ENCODE results near the gene VAT1L. TPM values are rescaled to one million over a fixed set of nuclear protein-coding genes. Genes with fewer than 3 reads are reported as not detected.

Gene VAT1L
- total RNA-seq, 2 experiments from 2014 or later, result not detected

- DNase-seq (no peak), ATAC-seq (no peak)
- TF ChIP-seq, protein P1, sequence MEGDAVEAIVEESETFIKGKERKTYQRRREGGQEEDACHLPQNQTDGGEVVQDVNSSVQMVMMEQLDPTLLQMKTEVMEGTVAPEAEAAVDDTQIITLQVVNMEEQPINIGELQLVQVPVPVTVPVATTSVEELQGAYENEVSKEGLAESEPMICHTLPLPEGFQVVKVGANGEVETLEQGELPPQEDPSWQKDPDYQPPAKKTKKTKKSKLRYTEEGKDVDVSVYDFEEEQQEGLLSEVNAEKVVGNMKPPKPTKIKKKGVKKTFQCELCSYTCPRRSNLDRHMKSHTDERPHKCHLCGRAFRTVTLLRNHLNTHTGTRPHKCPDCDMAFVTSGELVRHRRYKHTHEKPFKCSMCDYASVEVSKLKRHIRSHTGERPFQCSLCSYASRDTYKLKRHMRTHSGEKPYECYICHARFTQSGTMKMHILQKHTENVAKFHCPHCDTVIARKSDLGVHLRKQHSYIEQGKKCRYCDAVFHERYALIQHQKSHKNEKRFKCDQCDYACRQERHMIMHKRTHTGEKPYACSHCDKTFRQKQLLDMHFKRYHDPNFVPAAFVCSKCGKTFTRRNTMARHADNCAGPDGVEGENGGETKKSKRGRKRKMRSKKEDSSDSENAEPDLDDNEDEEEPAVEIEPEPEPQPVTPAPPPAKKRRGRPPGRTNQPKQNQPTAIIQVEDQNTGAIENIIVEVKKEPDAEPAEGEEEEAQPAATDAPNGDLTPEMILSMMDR (IDR thresholded peaks at IDR 0.05), result no peak
- Mint-ChIP-seq H3K36me3 (ENCODE audit: low read depth) (no peaks in the 10 kb centered on the region), H3K9me3 (no peaks in the 10 kb centered on the region), H3K4me3 (no peak overlapping the region), H3K27ac (no peak overlapping the region), H3K4me1 (ENCODE audit: low read depth) (no peaks in the 10 kb centered on the region), H3K27me3 (peaks cover 11% of the 10 kb centered on the region)
- POLR2A ChIA-PET, result no interaction called here
- CTCF ChIA-PET, result no interaction called here
- intact Hi-C loops (cut with micrococcal nuclease), result no loop called here
Measured at GRCh38 chr16:77856438-77857160, 68.2 kb downstream of the VAT1L start.

GRCh38 chr16:77858060-77858459, 69.7 kb downstream of the VAT1L start:
- TF ChIP-seq, protein P1 (IDR thresholded peaks at IDR 0.05), result no peak
- ATAC-seq (no peak), DNase-seq (no peak)
- H3K27me3 Mint-ChIP-seq, result peaks cover 11% of the 10 kb centered on the region
- no peak overlapping the region for H3K27ac Mint-ChIP-seq
- no peaks in the 10 kb centered on the region for H3K4me1 Mint-ChIP-seq (ENCODE audit: low read depth)
- ChIA-PET POLR2A (no interaction called here), CTCF (no interaction called here)
- intact Hi-C loops (cut with micrococcal nuclease), result no loop called here
- H3K4me3 Mint-ChIP-seq, result no peak overlapping the region
- no peaks in the 10 kb centered on the region for H3K36me3 Mint-ChIP-seq (ENCODE audit: low read depth)
- no peaks in the 10 kb centered on the region for H3K9me3 Mint-ChIP-seq

- ATAC-seq (no peak), DNase-seq (no peak)
- Mint-ChIP-seq H3K9me3 (no peaks in the 10 kb centered on the region), H3K4me1 (ENCODE audit: low read depth) (no peaks in the 10 kb centered on the region), H3K27me3 (peaks cover 9% of the 10 kb centered on the region), H3K4me3 (no peak overlapping the region), H3K27ac (no peak overlapping the region), H3K36me3 (ENCODE audit: low read depth) (no peaks in the 10 kb centered on the region)
- CTCF ChIA-PET, result interaction anchor here (0.7 kb wide), 1 partner anchor 1396 kb away, joined by 3 read pairs; no protein-coding TSS in a partner anchor
- POLR2A ChIA-PET, result no interaction called here
- intact Hi-C loops (cut with micrococcal nuclease), result no loop called here
- TF ChIP-seq, protein P1 (IDR thresholded peaks at IDR 0.05), result no peak
Measured at GRCh38 chr16:77859493-77860232, 71.3 kb downstream of the VAT1L start.

GRCh38 chr16:77860953-77861352, 72.6 kb downstream of the VAT1L start:
- intact Hi-C loops (cut with micrococcal nuclease), result no loop called here
- TF ChIP-seq, protein P1 (IDR thresholded peaks at IDR 0.05), result no peak
- DNase-seq (no peak), ATAC-seq (no peak)
- H3K4me3 Mint-ChIP-seq, result no peak overlapping the region
- H3K4me1 Mint-ChIP-seq (ENCODE audit: low read depth), result no peaks in the 10 kb centered on the region
- ChIA-PET POLR2A (no interaction called here), CTCF (no interaction called here)
- H3K9me3 Mint-ChIP-seq, result no peaks in the 10 kb centered on the region
- H3K27ac Mint-ChIP-seq, result no peak overlapping the region
- H3K27me3 Mint-ChIP-seq, result peaks cover 15% of the 10 kb centered on the region
- no peaks in the 10 kb centered on the region for H3K36me3 Mint-ChIP-seq (ENCODE audit: low read depth)

DNA sequence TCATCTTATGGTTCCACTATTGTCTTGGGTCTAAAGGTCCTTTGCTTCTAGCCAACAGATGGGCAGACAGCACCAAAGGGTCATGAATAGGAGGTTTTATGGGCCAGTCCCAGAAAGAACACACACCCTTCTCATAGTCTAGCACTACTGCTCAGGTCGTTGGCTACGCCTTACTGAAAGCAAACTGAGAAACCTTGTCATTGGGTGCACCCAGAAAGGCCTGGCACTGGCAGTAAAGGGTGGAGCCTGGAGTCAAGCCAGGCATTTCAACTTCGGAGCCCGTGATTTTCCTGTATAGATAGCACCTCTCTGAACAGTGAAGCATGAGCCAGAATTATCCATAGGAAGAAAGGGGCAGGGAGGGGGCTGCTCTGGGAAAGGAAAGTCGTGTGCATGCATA, 74.9 kb downstream of the VAT1L start:
- ATAC-seq, result no peak
- H3K27ac Mint-ChIP-seq, result no peak overlapping the region
- POLR2A ChIA-PET, result no interaction called here
- CTCF ChIA-PET, result no interaction called here
- TF ChIP-seq, protein P1 (IDR thresholded peaks at IDR 0.05), result no peak
- H3K4me3 Mint-ChIP-seq, result no peak overlapping the region
- H3K9me3 Mint-ChIP-seq, result no peaks in the 10 kb centered on the region
- DNase-seq, result no peak
- intact Hi-C loops (cut with micrococcal nuclease), result no loop called here
- H3K4me1 Mint-ChIP-seq (ENCODE audit: low read depth), result peaks cover 3% of the 10 kb centered on the region
- H3K36me3 Mint-ChIP-seq (ENCODE audit: low read depth), result no peaks in the 10 kb centered on the region
- peaks cover 8% of the 10 kb centered on the region for H3K27me3 Mint-ChIP-seq

Measured in activated CD8-positive, alpha-beta T cell treated with anti-CD3 and anti-CD28 coated beads for 36 hours (primary cell).